H1 (cell line): ENCODE measurements around the gene SEC63. TPM values are rescaled to one million over a fixed set of nuclear protein-coding genes. Genes with fewer than 3 reads are reported as not detected.
A peak's percentile ranks its signal among the peaks of the same experiment; 100 is the strongest.
"Not testable (repeated sequence)": the region's sequence is repeated elsewhere in the genome, so short reads cannot be mapped to it uniquely, and the experiment has no call there.

Experiments
- CTCF ChIA-PET: fragments of 300-600 bp; sonication (Branson Sonifier 250); formaldehyde crosslinking; loops from one replicate; lab custom pipeline; 2021; ENCODE audit not compliant: partially characterized antibody; lab: Charles Lee
- POLR2A ChIA-PET: fragments of 300-600 bp; sonication (Branson Sonifier 250); formaldehyde crosslinking; loops from one replicate; lab custom pipeline; 2021; ENCODE audit warnings: inconsistent platforms; ENCODE audit not compliant: partially characterized antibody; lab: Charles Lee
- DNase-seq, 2 experiments: peaks; one replicate each; pipeline versions ENCODE4 v3.0.0 to v3.0.0-alpha.2; 2010 to 2022; ENCODE audit warnings: low spot score in 2 of 2, low read depth in 1 of 2, mixed read lengths in 1 of 2
- FAIRE-seq: peaks from 2 replicates; lab custom pipeline; 2011; peaks lifted over from hg19 to GRCh38; lab: Jason Lieb, UNC
- H2AFZ ChIP-seq: 2 replicates; pipeline ENCODE4 v1.8.1; 2012; ENCODE audit warnings: low read length, inconsistent platforms
- H2AK5ac ChIP-seq: 2 replicates; pipeline ENCODE4 v1.6.1; 2013; ENCODE audit warnings: low read depth, low read length
- H2BK120ac ChIP-seq: replicated peaks from 2 replicates; pipeline ENCODE3; 2013; ENCODE audit warnings: low read depth, low read length, inconsistent platforms
- H2BK12ac ChIP-seq: 2 replicates; pipeline ENCODE4 v1.6.1; 2013; ENCODE audit warnings: low read depth, low read length
- H2BK15ac ChIP-seq: 2 replicates; pipeline ENCODE4 v1.6.1; 2013; ENCODE audit warnings: low read length
- H2BK20ac ChIP-seq: 2 replicates; pipeline ENCODE4 v1.6.1; 2013; ENCODE audit warnings: low read length
- H2BK5ac ChIP-seq: 2 replicates; pipeline ENCODE4 v1.6.1; 2013; ENCODE audit warnings: low read depth, low read length
- H3K14ac ChIP-seq: 2 replicates; pipeline ENCODE4 v1.6.1; 2013; ENCODE audit warnings: inconsistent platforms; ENCODE audit not compliant: insufficient read length
- H3K18ac ChIP-seq: 2 replicates; pipeline ENCODE4 v1.6.1; 2013; ENCODE audit warnings: low read length; ENCODE audit errors: extremely low read depth
- H3K23ac ChIP-seq: 2 replicates; pipeline ENCODE4 v1.6.1; 2013; ENCODE audit warnings: inconsistent platforms; ENCODE audit not compliant: insufficient read length
- H3K23me2 ChIP-seq: 2 replicates; pipeline ENCODE4 v1.6.1; 2013; ENCODE audit warnings: low read depth, low read length
- H3K27ac ChIP-seq: 2 replicates; pipeline ENCODE4 v1.6.1; 2011; ENCODE audit warnings: low read depth, low read length, inconsistent platforms
- H3K27me3 ChIP-seq, 4 experiments: replicated peaks in 1 of 4; 1 replicate in 1 of 4; 2 replicates in 3 of 4; pipeline versions ENCODE4 v1.6.1 to v1.8.1; 2011 to 2013; ENCODE audit warnings: low read length in 3 of 4, mild to moderate bottlenecking in 3 of 4, inconsistent platforms in 2 of 4, mixed read lengths in 2 of 4, moderate library complexity in 1 of 4; ENCODE audit not compliant: control insufficient read depth in 3 of 4, insufficient read depth in 3 of 4; ENCODE audit errors: extremely low read depth in 1 of 4
- H3K36me3 ChIP-seq, 4 experiments: 2 replicates each; pipeline versions ENCODE4 v1.6.1 to v1.8.1; 2011 to 2013; ENCODE audit warnings: mild to moderate bottlenecking in 4 of 4, low read length in 3 of 4, moderate library complexity in 2 of 4, control low read depth in 1 of 4, inconsistent platforms in 1 of 4; ENCODE audit not compliant: insufficient read depth in 4 of 4, control insufficient read depth in 2 of 4
- H3K4ac ChIP-seq: replicated peaks from 2 replicates; pipeline ENCODE3; 2013; ENCODE audit warnings: low read length, low read depth, mixed read lengths, inconsistent platforms; ENCODE audit not compliant: insufficient read length
- H3K4me1 ChIP-seq, 4 experiments: replicated peaks in 1 of 4; 1 replicate in 1 of 4; 2 replicates in 3 of 4; pipeline versions ENCODE4 v1.6.1 to v1.8.1; 2011 to 2013; ENCODE audit warnings: low read length in 3 of 4, inconsistent platforms in 2 of 4, mixed read lengths in 1 of 4; ENCODE audit not compliant: insufficient read depth in 4 of 4, control insufficient read depth in 3 of 4
- H3K4me2 ChIP-seq, 2 experiments: 2 replicates each; pipeline versions ENCODE4 v1.6.1 to v1.8.1; 2011 to 2013; ENCODE audit warnings: low read depth in 2 of 2, low read length in 2 of 2, control low read depth in 1 of 2, inconsistent platforms in 1 of 2, mild to moderate bottlenecking in 1 of 2; ENCODE audit not compliant: insufficient read depth in 1 of 2
- H3K4me3 ChIP-seq, 4 experiments: fragments of 200-600, 300-600 bp in 1 of 4; sonication (generic), shearing (Covaris generic), sonication (Bioruptor Twin) in 1 of 4; 2 replicates each; pipeline versions ENCODE4 v1.5.1 to v1.8.1; 2011 to 2016; ENCODE audit warnings: low read length in 4 of 4, low read depth in 3 of 4, control low read depth in 2 of 4, inconsistent platforms in 2 of 4, mild to moderate bottlenecking in 2 of 4, mixed read lengths in 1 of 4, moderate library complexity in 1 of 4; ENCODE audit not compliant: insufficient read depth in 2 of 4; ENCODE audit errors: extremely low read depth in 1 of 4
- H3K56ac ChIP-seq: replicated peaks from 2 replicates; pipeline ENCODE3; 2013; ENCODE audit warnings: low read depth, mild to moderate bottlenecking, mixed read lengths, low read length, inconsistent platforms; ENCODE audit not compliant: insufficient read length
- H3K79me1 ChIP-seq: 2 replicates; pipeline ENCODE4 v1.6.1; 2013; ENCODE audit warnings: low read depth, low read length, control low read depth
- H3K79me2 ChIP-seq, 2 experiments: 2 replicates each; pipeline versions ENCODE4 v1.6.1 to v1.8.1; 2012 to 2013; ENCODE audit warnings: low read length in 2 of 2, mild to moderate bottlenecking in 2 of 2, inconsistent platforms in 1 of 2; ENCODE audit not compliant: insufficient read depth in 2 of 2, control insufficient read depth in 1 of 2
- H3K9ac ChIP-seq, 4 experiments: replicated peaks in 1 of 4; 1 replicate in 1 of 4; 2 replicates in 3 of 4; pipeline versions ENCODE4 v1.6.1 to v1.8.1; 2011 to 2013; ENCODE audit warnings: low read depth in 3 of 4, low read length in 3 of 4, control low read depth in 2 of 4, mild to moderate bottlenecking in 2 of 4, moderate library complexity in 2 of 4, inconsistent platforms in 1 of 4; ENCODE audit errors: extremely low read depth in 1 of 4
- H3K9me3 ChIP-seq, 2 experiments: 2 replicates each; pipeline versions ENCODE4 v1.6.1 to v1.8.1; 2012 to 2013; ENCODE audit warnings: mild to moderate bottlenecking in 2 of 2, moderate library complexity in 2 of 2, control low read depth in 1 of 2, inconsistent platforms in 1 of 2, low read depth in 1 of 2, low read length in 1 of 2, mixed read lengths in 1 of 2; ENCODE audit not compliant: insufficient read depth in 2 of 2
- H4K20me1 ChIP-seq, 2 experiments: replicated peaks in 1 of 2; 2 replicates each; pipeline versions ENCODE3 to v1.8.1; 2011 to 2013; ENCODE audit warnings: inconsistent platforms in 2 of 2, low read length in 2 of 2, mild to moderate bottlenecking in 1 of 2; ENCODE audit not compliant: insufficient read depth in 2 of 2, control insufficient read depth in 1 of 2
- H4K5ac ChIP-seq: 2 replicates; pipeline ENCODE4 v1.6.1; 2013; ENCODE audit warnings: low read length, low read depth, mixed read lengths, inconsistent platforms; ENCODE audit not compliant: insufficient read length
- H4K8ac ChIP-seq: 2 replicates; pipeline ENCODE4 v1.8.0; 2013; ENCODE audit warnings: mild to moderate bottlenecking, moderate library complexity, low read length, inconsistent platforms; ENCODE audit not compliant: insufficient read depth; ENCODE audit errors: extremely low read depth
- H4K91ac ChIP-seq: replicated peaks from 2 replicates; pipeline ENCODE3; 2013; ENCODE audit warnings: low read length, mixed read lengths, inconsistent platforms; ENCODE audit not compliant: insufficient read length
- WGBS, 2 experiments: shearing (Covaris generic) in 1 of 2; methylation state at CpG; one replicate each; pipeline versions ENCODE4 v1.1.6 to v1.1.7; 2013 to 2015; ENCODE audit warnings: low lambda C conversion rate in 2 of 2, mixed read lengths in 2 of 2, inconsistent platforms in 1 of 2, low coverage in 1 of 2, missing lambda C conversion rate in 1 of 2; ENCODE audit not compliant: insufficient replicate concordance in 2 of 2, insufficient coverage in 1 of 2, insufficient read length in 1 of 2; ENCODE audit errors: extremely low coverage in 1 of 2, missing lambda C conversion rate in 1 of 2; 5-methylcytosine and 5-hydroxymethylcytosine counted together
- polyA plus RNA-seq, 7 experiments: library from polyadenylated mRNA; depleted of rRNA in 3 of 7; stranded (reverse) in 5 of 7; unstranded in 2 of 7; fragments of >200 nt in 5 of 7; fragments of 200-250 nt in 2 of 7; gene quantifications; 1 replicate in 5 of 7; 2 replicates in 1 of 7; 4 replicates in 1 of 7; pipeline versions ENCODE4 v1.2.1 to v1.2.3, GENCODE V29; 2011 to 2013; ENCODE audit warnings: missing spikeins in 2 of 7, mixed read lengths in 2 of 7
- total RNA-seq: library from RNA; stranded (reverse); fragmentation: NEBNext Ultra II Directional; extraction: Animal tissue kit (Norgen Biotek cat#: 25700); gene quantifications from 2 replicates; pipeline ENCODE4 v1.2.1, GENCODE V29; 2021

The SEC63 gene
- total and polyA plus RNA-seq, 2 of the 8 experiments (the other 6 are each of a cell fraction or from before 2014, with no cell fraction given): 17.3 to 121 TPM

GRCh38 chr6:107860963-107861362, 97.0 kb downstream of the SEC63 start:
- H2BK12ac ChIP-seq, H3K79me1 ChIP-seq, H3K9ac ChIP-seq, H2AK5ac ChIP-seq, H3K9me3 ChIP-seq, H4K20me1 ChIP-seq, FAIRE-seq, H3K4me3 ChIP-seq, H3K27me3 ChIP-seq, H4K8ac ChIP-seq, H3K4me2 ChIP-seq, H3K79me2 ChIP-seq, H3K56ac ChIP-seq, H4K91ac ChIP-seq, H3K4ac ChIP-seq, H2BK20ac ChIP-seq, POLR2A ChIA-PET, H2BK5ac ChIP-seq, H2AFZ ChIP-seq, H3K27ac ChIP-seq, H4K5ac ChIP-seq, H2BK15ac ChIP-seq, H3K14ac ChIP-seq, H3K23me2 ChIP-seq, H3K36me3 ChIP-seq, DNase-seq, H3K18ac ChIP-seq, H2BK120ac ChIP-seq, H3K23ac ChIP-seq: not testable (repeated sequence)
- H3K4me1 ChIP-seq: peaks cover 0 to 14% (median 10%) of the 10 kb centered on the region in 4 experiments
- CTCF ChIA-PET: interaction anchor here (0.8 to 1.1 kb wide), 2 partner anchors 12 to 21 kb away, joined by 3 read pairs; no protein-coding TSS in a partner anchor
- 92% methylated on average over 4 of the region's 4 CpGs; no CpG with 5 or more reads in 1 of the 2 experiments for WGBS, 2 experiments

GRCh38 chr6:107860144-107860543, 97.9 kb downstream of the SEC63 start:
- DNase-seq: peak in 1 of 2 experiments; percentile 63
- H3K79me1 ChIP-seq, H3K9ac ChIP-seq, H4K5ac ChIP-seq, H3K36me3 ChIP-seq, FAIRE-seq, H2AFZ ChIP-seq, H3K27me3 ChIP-seq, H3K27ac ChIP-seq, H2BK20ac ChIP-seq, H2BK12ac ChIP-seq, CTCF ChIA-PET, H3K79me2 ChIP-seq, H3K18ac ChIP-seq, H2BK5ac ChIP-seq, H3K14ac ChIP-seq, H3K4ac ChIP-seq, H3K56ac ChIP-seq, H3K23me2 ChIP-seq, H4K20me1 ChIP-seq, H4K91ac ChIP-seq, H2AK5ac ChIP-seq, H2BK15ac ChIP-seq, H3K9me3 ChIP-seq, H2BK120ac ChIP-seq, H3K23ac ChIP-seq: not testable (repeated sequence)
- WGBS, 2 experiments: 65% methylated on average over 9 of the region's 18 CpGs; no CpG with 5 or more reads in 1 of the 2 experiments
- peak overlapping the region in 1 of 4 experiments; percentile 13; a peak in 1 of 8 replicates for H3K4me3 ChIP-seq
- peak overlapping the region; percentile 79 for H4K8ac ChIP-seq
- H3K4me2 ChIP-seq: peak overlapping the region in 1 of 2 experiments; percentile 33; a peak in 2 of 4 replicates
- peaks cover 0 to 14% (median 10%) of the 10 kb centered on the region in 4 experiments for H3K4me1 ChIP-seq
- POLR2A ChIA-PET: interaction anchor here (0.8 kb wide), 1 partner anchor 12 kb away, joined by 5 read pairs; no protein-coding TSS in a partner anchor
